Esophagus (tissue), 2 donors: ENCODE data around the gene CROCC2. TPM values are rescaled to one million over a fixed set of nuclear protein-coding genes. Genes with fewer than 3 reads are reported as not detected.
"Not testable (repeated sequence)": the region's sequence is repeated elsewhere in the genome, so short reads cannot be mapped to it uniquely, and the experiment has no call there.

Experiments used
- H3K27ac ChIP-seq, 2 donors: one replicate each; pipeline ENCODE4 v1.5.1; 2013; ENCODE audit warnings: low read depth in 2 of 2, mild to moderate bottlenecking in 2 of 2, inconsistent platforms in 1 of 2, low read length in 1 of 2, moderate library complexity in 1 of 2
- H3K27me3 ChIP-seq, 2 donors: one replicate each; pipeline ENCODE4 v1.6.1; 2013; ENCODE audit warnings: low read length in 2 of 2, control low read depth in 1 of 2, mild to moderate bottlenecking in 1 of 2; ENCODE audit not compliant: insufficient read depth in 2 of 2, control insufficient read depth in 1 of 2
- H3K36me3 ChIP-seq, 2 donors: one replicate each; pipeline ENCODE4 v1.6.1; 2013; ENCODE audit warnings: low read length in 1 of 2; ENCODE audit not compliant: control insufficient read depth in 2 of 2, insufficient read depth in 2 of 2
- H3K4me1 ChIP-seq, 2 donors: one replicate each; pipeline ENCODE4 v1.6.1; 2013; ENCODE audit warnings: low read length in 1 of 2; ENCODE audit not compliant: control insufficient read depth in 2 of 2, insufficient read depth in 2 of 2
- H3K4me3 ChIP-seq, 2 donors: one replicate each; pipeline ENCODE4 v1.5.1; 2013; ENCODE audit warnings: low read length in 2 of 2, mild to moderate bottlenecking in 2 of 2, low read depth in 1 of 2, moderate library complexity in 1 of 2
- H3K9me3 ChIP-seq, 2 donors: one replicate each; pipeline ENCODE4 v1.6.1; 2013; ENCODE audit warnings: mild to moderate bottlenecking in 2 of 2, low read depth in 1 of 2, low read length in 1 of 2, moderate library complexity in 1 of 2; ENCODE audit not compliant: control insufficient read depth in 2 of 2, insufficient read depth in 1 of 2
- WGBS, 2 donors: extraction: QIAGEN DNeasy Blood & Tissue Kit; methylation state at CpG; one replicate each; pipeline ENCODE4 v1.1.7; 2013; 5-methylcytosine and 5-hydroxymethylcytosine counted together
- polyA plus RNA-seq, 2 donors: library from polyadenylated mRNA; stranded (reverse); fragments of 200-250 nt; gene quantifications; one replicate each; pipeline ENCODE4 v1.2.3, GENCODE V29; 2013
- donor health status: healthy with polysubstance abuse.
- donor health status: Bipolar disorder and iron deficiency.

CROCC2 gene
- polyA plus RNA-seq, 2 donors = 0.12 to 0.16 TPM

GRCh38 chr2:240972201-240972600, 66.1 kb downstream of the CROCC2 start:
- Histone ChIP-seq H3K27ac (no peak overlapping the region), H3K27me3 (no peaks in the 10 kb centered on the region), H3K9me3 (no peaks in the 10 kb centered on the region), H3K4me3 (no peak overlapping the region), H3K4me1 (peaks cover 2 to 4% of the 10 kb centered on the region in 2 donors), H3K36me3 (no peaks in the 10 kb centered on the region)
- WGBS, 2 donors = 69 to 77% methylated on average over 11 of the region's 11 CpGs

GRCh38 chr2:240972636-240973521, 66.7 kb downstream of the CROCC2 start:
- Histone ChIP-seq H3K36me3 (no peaks in the 10 kb centered on the region), H3K9me3 (no peaks in the 10 kb centered on the region), H3K27me3 (no peaks in the 10 kb centered on the region), H3K27ac (no peak overlapping the region), H3K4me3 (no peak overlapping the region), H3K4me1 (peaks cover 2% of the 10 kb centered on the region in 2 donors)
- 30 to 41% methylated on average over 17 of the region's 17 CpGs for WGBS, 2 donors

GRCh38 chr2:240974771-240975572, 68.8 kb downstream of the CROCC2 start:
- 66 to 76% methylated on average over 10 of the region's 10 CpGs for WGBS, 2 donors
- H3K4me1 ChIP-seq = peaks cover 2% of the 10 kb centered on the region in 2 donors
- no peak overlapping the region for H3K4me3 ChIP-seq
- H3K9me3 ChIP-seq = no peaks in the 10 kb centered on the region
- H3K27ac ChIP-seq = no peak overlapping the region
- H3K27me3 ChIP-seq = no peaks in the 10 kb centered on the region
- no peaks in the 10 kb centered on the region for H3K36me3 ChIP-seq

GRCh38 chr2:240975903-240976302, 69.8 kb downstream of the CROCC2 start:
- H3K27ac ChIP-seq, H3K4me1 ChIP-seq, H3K36me3 ChIP-seq, H3K4me3 ChIP-seq, H3K9me3 ChIP-seq, H3K27me3 ChIP-seq: not testable (repeated sequence)
- 70 to 80% methylated on average over 4 of the region's 4 CpGs for WGBS, 2 donors

- H3K36me3 ChIP-seq = no peaks in the 10 kb centered on the region
- WGBS, 2 donors = 43 to 46% methylated on average over 4 of the region's 4 CpGs
- H3K4me3 ChIP-seq = no peak overlapping the region
- H3K4me1 ChIP-seq = peaks cover 0 to 2% of the 10 kb centered on the region in 2 donors
- no peaks in the 10 kb centered on the region for H3K9me3 ChIP-seq
- no peaks in the 10 kb centered on the region for H3K27me3 ChIP-seq
- no peak overlapping the region for H3K27ac ChIP-seq
Measured at GRCh38 chr2:240981280-240981679, 75.1 kb downstream of the CROCC2 start.

- no peaks in the 10 kb centered on the region for H3K27me3 ChIP-seq
- no peak overlapping the region for H3K4me3 ChIP-seq
- WGBS, 2 donors = 77 to 85% methylated on average over 25 of the region's 25 CpGs
- H3K9me3 ChIP-seq = no peaks in the 10 kb centered on the region
- H3K36me3 ChIP-seq = no peaks in the 10 kb centered on the region
- H3K4me1 ChIP-seq = peaks cover 0 to 8% of the 10 kb centered on the region in 2 donors
- H3K27ac ChIP-seq = no peak overlapping the region
Measured at GRCh38 chr2:240981871-240982800, 76.0 kb downstream of the CROCC2 start.

- no peaks in the 10 kb centered on the region for H3K9me3 ChIP-seq
- no peak overlapping the region for H3K27ac ChIP-seq
- no peak overlapping the region for H3K4me3 ChIP-seq
- H3K27me3 ChIP-seq = no peaks in the 10 kb centered on the region
- H3K4me1 ChIP-seq = peaks cover 0 to 8% of the 10 kb centered on the region in 2 donors
- no peaks in the 10 kb centered on the region for H3K36me3 ChIP-seq
- WGBS, 2 donors = 86 to 88% methylated on average over 8 of the region's 8 CpGs
Measured at GRCh38 chr2:240982821-240983281, 76.7 kb downstream of the CROCC2 start.

GRCh38 chr2:240983361-240983995, 77.3 kb downstream of the CROCC2 start:
- WGBS, 2 donors = 9 to 11% methylated on average over 45 of the region's 45 CpGs
- H3K27me3 ChIP-seq = no peaks in the 10 kb centered on the region
- peaks cover 0 to 8% of the 10 kb centered on the region in 2 donors for H3K4me1 ChIP-seq
- H3K36me3 ChIP-seq = no peaks in the 10 kb centered on the region
- H3K9me3 ChIP-seq = peaks cover 0 to under 1% of the 10 kb centered on the region in 2 donors
- no peak overlapping the region for H3K27ac ChIP-seq
- H3K4me3 ChIP-seq = no peak overlapping the region
